G401 (cell line): ENCODE results near the gene C17orf67. TPM values are rescaled to one million over a fixed set of nuclear protein-coding genes. Genes with fewer than 3 reads are reported as not detected.
A peak's percentile ranks its signal among the peaks of the same experiment; 100 is the strongest.

Experiments
- DNase-seq: peaks from one replicate; pipeline ENCODE4 v3.0.0-alpha.2; 2015; ENCODE audit warnings: low spot score
- in situ Hi-C: cut with HindIII; loops from 2 replicates; pipeline ENCODE4 v1.10.0; 2016; ENCODE audit warnings: low sequenced_read_pairs, mixed read lengths
- total RNA-seq: library from RNA; depleted of rRNA; stranded (reverse); fragments of >200 nt; shearing (Covaris generic); gene quantifications from 2 replicates; pipeline ENCODE4 v1.2.3, GENCODE V29; 2014; rRNA removed

C17orf67 gene
- total RNA-seq, 1 experiment from 2014 or later, result 0.51 TPM

DNA sequence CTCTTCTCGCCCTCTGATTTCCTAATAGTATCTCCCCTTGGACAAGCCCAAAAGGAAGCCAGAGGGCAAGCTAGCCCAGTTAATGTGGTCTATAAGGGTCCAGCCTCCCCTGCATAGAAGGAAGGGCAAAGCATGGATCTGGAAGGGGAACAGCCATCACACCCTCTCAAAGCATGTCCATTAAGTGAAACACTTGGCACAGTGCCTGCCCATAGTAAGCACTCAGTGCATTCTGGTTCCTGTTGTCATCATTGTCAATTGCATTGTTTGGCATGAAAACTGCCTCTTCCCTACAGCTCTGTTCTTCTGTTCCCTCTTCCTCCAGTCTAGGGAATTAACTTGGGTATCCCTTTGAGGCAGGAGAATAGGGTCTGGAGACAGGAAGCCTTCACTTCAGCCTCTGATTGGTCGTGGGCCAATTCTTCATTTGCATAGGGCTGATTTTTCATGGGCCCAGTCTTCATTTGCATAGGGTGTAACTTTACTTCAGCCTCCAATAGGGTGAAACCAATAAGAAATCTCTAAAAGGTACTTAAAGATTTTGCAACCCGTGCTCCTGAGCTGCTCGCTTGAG is 81.4 kb downstream of the C17orf67 start:
- in situ Hi-C loops, result no loop called here

GRCh38 chr17:56751145-56751738 is 82.5 kb downstream of the C17orf67 start:
- in situ Hi-C loops, result no loop called here
- DNase-seq, result peak; percentile 30

More for the DNA sequence above, 81.4 kb downstream of the C17orf67 start:
- DNase-seq, result peak; percentile 22

GRCh38 chr17:56744721-56745120 is 89.0 kb downstream of the C17orf67 start:
- in situ Hi-C loops, result no loop called here
- DNase-seq, result no peak

DNA sequence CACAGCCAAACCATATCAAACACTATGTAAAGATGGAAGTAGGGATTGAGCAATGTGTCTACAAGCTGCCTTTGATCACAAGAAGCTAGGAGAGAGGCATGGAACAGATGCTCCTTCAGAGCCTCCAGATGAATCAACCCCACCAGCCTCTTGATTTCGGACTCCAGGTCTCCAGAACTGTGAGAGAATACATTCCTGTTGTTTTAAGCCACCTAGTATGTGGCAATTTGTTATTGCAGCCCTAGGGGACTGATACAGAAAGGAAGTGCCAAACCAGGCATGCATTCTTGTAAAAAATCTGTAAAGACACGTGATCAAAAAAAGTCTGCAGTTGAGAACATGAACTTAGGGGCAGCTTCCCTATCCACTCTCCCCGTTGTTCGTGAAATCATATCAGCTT is 91.1 kb downstream of the C17orf67 start:
- in situ Hi-C loops, result no loop called here
- DNase-seq, result no peak

Other genes starting within 250 kb of the C17orf67 start
- 0.85 and 2.3 TPM in 2 replicates for gene NOG, start 240.2 kb downstream of the C17orf67 start, total RNA-seq
- 9.5 and 12.8 TPM in 2 replicates for gene DGKE, start 231 bp upstream of the C17orf67 start, total RNA-seq
- gene TRIM25, start 80.1 kb upstream of the C17orf67 start, total RNA-seq, result 5.6 and 10.5 TPM in 2 replicates
- 14.4 and 25.3 TPM in 2 replicates for gene COIL, start 127.1 kb upstream of the C17orf67 start, total RNA-seq
- 44.5 and 56.9 TPM in 2 replicates for gene SCPEP1, start 144.2 kb upstream of the C17orf67 start, total RNA-seq